Uterus (tissue), 4 donors: ENCODE measurements around the gene IRF5. TPM values are rescaled to one million over a fixed set of nuclear protein-coding genes. Genes with fewer than 3 reads are reported as not detected.
"Not testable (repeated sequence)": the region's sequence is repeated elsewhere in the genome, so short reads cannot be mapped to it uniquely, and the experiment has no call there.

ENCODE experiments used
- DNase-seq, 2 donors: peaks; one replicate each; pipeline ENCODE4 v3.0.0-alpha.2; 2019 to 2020
- H3K27ac ChIP-seq, 2 donors: fragments of 200-600 bp; sonication (generic); 1 replicate in 1 of 2; 2 replicates in 1 of 2; pipeline ENCODE4 v1.5.1; 2016 to 2018
- H3K27me3 ChIP-seq, 2 donors: fragments of 200-600 bp; sonication (generic); one replicate each; pipeline ENCODE4 v1.5.1; 2018 to 2019; ENCODE audit warnings: control low read depth in 1 of 2
- H3K36me3 ChIP-seq, 2 donors: fragments of 200-600 bp; sonication (generic); one replicate each; pipeline ENCODE4 v1.5.1; 2019; ENCODE audit warnings: control low read depth in 1 of 2
- H3K4me1 ChIP-seq, 2 donors: fragments of 200-600 bp; sonication (generic); one replicate each; pipeline ENCODE4 v1.5.1; 2018 to 2019; ENCODE audit warnings: control low read depth in 1 of 2
- H3K4me3 ChIP-seq, 2 donors: fragments of 200-600 bp; sonication (generic); 1 replicate in 1 of 2; 2 replicates in 1 of 2; pipeline ENCODE4 v1.5.1; 2018 to 2019; ENCODE audit warnings: mild to moderate bottlenecking in 1 of 2
- H3K9me3 ChIP-seq, 2 donors: fragments of 200-600 bp; sonication (generic); one replicate each; pipeline ENCODE4 v1.5.1; 2019; ENCODE audit warnings: control low read depth in 1 of 2
- CTCF ChIP-seq, 4 experiments: fragments of 200-600 bp in 2 of 4; fragments of 450-650 bp in 2 of 4; sonication (generic) in 2 of 4; IDR thresholded peaks; one replicate each; pipeline ENCODE4 v1.5.1; 2016 to 2019; ENCODE audit warnings: antibody characterized with exemption in 4 of 4, mild to moderate bottlenecking in 2 of 4, moderate library complexity in 1 of 4
- POLR2A ChIP-seq, 2 donors: fragments of 450-650 bp; IDR thresholded peaks; one replicate each; pipeline ENCODE4 v1.6.1; 2016; ENCODE audit warnings: antibody characterized with exemption in 2 of 2, mild to moderate bottlenecking in 1 of 2, moderate library complexity in 1 of 2
- intact Hi-C: fragments of 100-400 bp; cut with DNase I; formaldehyde crosslinking; loops from one replicate; pipeline ENCODE4 v1.15.1; 2023; ENCODE audit warnings: low total_unique reads
- total RNA-seq, 4 donors: library from RNA; depleted of rRNA in 3 of 4; stranded (reverse); fragments of >200 nt in 3 of 4; gene quantifications; one replicate each; pipeline versions ENCODE4 v1.1.0 to v1.2.4, GENCODE V29; 2014 to 2023
- donor health status: DM: yes; HTN: yes; CAD: no.

Gene IRF5
- total RNA-seq, 4 donors from 2014 or later, result 2.0 to 52.5 (median 4.5) TPM

- no peak for DNase-seq
- intact Hi-C loops, result no loop called here
- no peaks in the 10 kb centered on the region for H3K9me3 ChIP-seq
- no peaks in the 10 kb centered on the region for H3K4me1 ChIP-seq
- peaks cover 0 to 2% of the 10 kb centered on the region in 2 donors for H3K27me3 ChIP-seq
- no peaks in the 10 kb centered on the region for H3K36me3 ChIP-seq
- no peak overlapping the region for H3K4me3 ChIP-seq
- H3K27ac ChIP-seq, result no peak overlapping the region
- no peak for TF ChIP-seq CTCF (IDR thresholded peaks at IDR 0.05)
- no peak for TF ChIP-seq POLR2A (IDR thresholded peaks at IDR 0.05)
Observed at GRCh38 chr7:128911423-128912031, 26.2 kb upstream of the IRF5 start.

DNA sequence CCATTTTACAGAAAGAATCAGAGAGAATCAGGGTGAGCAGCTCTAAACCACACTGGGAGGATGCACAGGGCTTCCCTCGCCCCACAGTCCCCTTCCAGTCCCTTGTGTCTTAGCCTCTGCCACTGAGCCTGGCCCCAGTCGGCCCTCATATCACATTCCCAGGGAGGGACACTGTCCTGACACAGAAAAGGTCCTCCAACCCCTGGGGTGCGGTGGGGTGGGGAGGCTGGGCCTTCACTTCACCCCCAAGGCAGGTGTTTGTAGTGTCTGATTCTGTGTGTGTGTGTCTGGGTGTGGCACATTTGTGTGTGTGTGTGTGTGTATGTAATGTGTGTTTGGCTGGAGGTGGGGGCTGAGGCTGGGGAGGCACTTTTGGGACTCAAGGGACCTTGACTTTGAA, 25.4 kb upstream of the IRF5 start:
- TF ChIP-seq POLR2A (IDR thresholded peaks at IDR 0.05) (no peak), CTCF (IDR thresholded peaks at IDR 0.05) (no peak)
- no peak for DNase-seq
- Histone ChIP-seq H3K36me3 (no peaks in the 10 kb centered on the region), H3K27me3 (peaks cover 0 to 2% of the 10 kb centered on the region in 2 donors), H3K4me3 (no peak overlapping the region), H3K9me3 (no peaks in the 10 kb centered on the region), H3K4me1 (no peaks in the 10 kb centered on the region), H3K27ac (no peak overlapping the region)
- intact Hi-C loops, result no loop called here

DNA sequence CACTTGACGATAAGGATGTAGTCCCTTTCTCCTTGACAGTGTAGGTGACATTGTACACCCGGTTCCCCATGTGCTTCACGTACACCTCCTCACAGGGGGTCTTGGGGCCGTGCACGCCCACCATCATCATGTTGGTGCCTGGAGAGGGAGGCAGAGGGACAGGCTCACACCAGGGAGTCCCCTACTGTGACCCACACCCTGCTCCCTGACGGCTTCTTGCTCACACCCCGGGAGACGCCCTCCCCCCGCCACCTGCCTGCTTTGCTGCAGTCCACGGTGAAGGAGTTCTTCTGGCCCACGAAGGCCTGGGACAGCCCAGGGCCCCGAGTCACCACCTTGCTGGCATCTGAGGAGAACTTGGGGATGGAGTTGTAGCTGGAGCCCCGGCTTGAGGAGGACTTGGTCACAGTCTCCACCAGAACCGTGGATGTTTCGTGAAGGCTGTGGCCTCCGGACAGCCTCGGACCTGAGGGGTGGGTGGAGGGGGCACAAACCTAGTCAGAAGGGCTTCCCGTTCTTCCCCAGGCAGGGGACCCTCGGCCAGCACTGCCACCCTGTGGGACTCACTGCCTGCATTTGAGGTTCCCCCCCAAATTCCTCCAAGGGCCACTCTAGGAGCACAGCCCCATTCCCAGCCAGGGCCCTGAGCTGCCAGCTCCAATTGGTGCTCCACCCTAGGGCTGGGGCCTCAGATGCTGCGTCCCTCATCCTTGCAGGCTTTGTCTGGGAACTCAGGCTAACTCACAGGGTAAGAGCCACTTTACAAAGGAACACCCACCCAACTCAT, 24.8 kb upstream of the IRF5 start:
- H3K36me3 ChIP-seq, H3K9me3 ChIP-seq, H3K27me3 ChIP-seq, DNase-seq, H3K27ac ChIP-seq, H3K4me1 ChIP-seq, H3K4me3 ChIP-seq, intact Hi-C loops: not testable (repeated sequence)

- TF ChIP-seq CTCF (IDR thresholded peaks at IDR 0.05), result no peak
- TF ChIP-seq POLR2A (IDR thresholded peaks at IDR 0.05), result no peak
- Histone ChIP-seq H3K27ac (no peak overlapping the region), H3K36me3 (no peaks in the 10 kb centered on the region), H3K9me3 (no peaks in the 10 kb centered on the region), H3K27me3 (peaks cover 0 to 2% of the 10 kb centered on the region in 2 donors), H3K4me3 (no peak overlapping the region), H3K4me1 (no peaks in the 10 kb centered on the region)
- intact Hi-C loops, result no loop called here
- no peak for DNase-seq
Observed at GRCh38 chr7:128913870-128914565, 23.7 kb upstream of the IRF5 start.

GRCh38 chr7:128914566-128915151, 23.1 kb upstream of the IRF5 start:
- no peak overlapping the region for H3K4me3 ChIP-seq
- no peak for TF ChIP-seq CTCF (IDR thresholded peaks at IDR 0.05)
- no peak for TF ChIP-seq POLR2A (IDR thresholded peaks at IDR 0.05)
- H3K27me3 ChIP-seq, result peaks cover 0 to 2% of the 10 kb centered on the region in 2 donors

More at GRCh38 chr7:128914566-128915151, 23.1 kb upstream of the IRF5 start:
- intact Hi-C loops, result no loop called here
- no peak for DNase-seq
- H3K27ac ChIP-seq, result no peak overlapping the region
- no peaks in the 10 kb centered on the region for H3K36me3 ChIP-seq
- H3K4me1 ChIP-seq, result no peaks in the 10 kb centered on the region
- no peaks in the 10 kb centered on the region for H3K9me3 ChIP-seq
